ENCODE measurements around the gene PPP1R12C. TPM values are rescaled to one million over a fixed set of nuclear protein-coding genes. Genes with fewer than 3 reads are reported as not detected.

The PPP1R12C gene
- total RNA-seq, 4 donors from 2014 or later: 113 to 512 (median 193) TPM

- H3K9me3 ChIP-seq: no peaks in the 10 kb centered on the region
- H3K4me3 ChIP-seq: no peak overlapping the region
- H3K4me1 ChIP-seq: peaks cover 0 to 9% (median 0%) of the 10 kb centered on the region in 4 donors
- TF ChIP-seq POLR2A (IDR thresholded peaks at IDR 0.05): no peak
- no peak for TF ChIP-seq CTCF (IDR thresholded peaks at IDR 0.05)
- H3K27ac ChIP-seq: no peak overlapping the region
- no peaks in the 10 kb centered on the region for H3K27me3 ChIP-seq
- peaks cover 0 to 58% (median 0%) of the 10 kb centered on the region in 3 donors for H3K36me3 ChIP-seq
- no peak for DNase-seq
These were observed 75.1 kb downstream of the PPP1R12C start for GRCh38 chr19:55042344-55042678.

- Histone ChIP-seq H3K27me3 (no peaks in the 10 kb centered on the region), H3K9me3 (no peaks in the 10 kb centered on the region), H3K36me3 (peaks cover 0 to 53% (median 0%) of the 10 kb centered on the region in 3 donors), H3K27ac (no peak overlapping the region), H3K4me3 (no peak overlapping the region), H3K4me1 (peaks cover 0 to 9% (median 0%) of the 10 kb centered on the region in 4 donors)
- DNase-seq: no peak
- TF ChIP-seq CTCF (IDR thresholded peaks at IDR 0.05) (no peak), POLR2A (IDR thresholded peaks at IDR 0.05) (no peak)
These were observed 75.7 kb downstream of the PPP1R12C start for GRCh38 chr19:55041627-55042343.

- TF ChIP-seq CTCF (IDR thresholded peaks at IDR 0.05): no peak
- TF ChIP-seq POLR2A (IDR thresholded peaks at IDR 0.05): no peak
- Histone ChIP-seq H3K36me3 (peaks cover 0 to 47% (median 0%) of the 10 kb centered on the region in 3 donors), H3K4me3 (no peak overlapping the region), H3K27ac (no peak overlapping the region), H3K4me1 (peaks cover 0 to 9% (median 0%) of the 10 kb centered on the region in 4 donors), H3K9me3 (no peaks in the 10 kb centered on the region), H3K27me3 (no peaks in the 10 kb centered on the region)
- no peak for DNase-seq
These were observed 76.2 kb downstream of the PPP1R12C start for GRCh38 chr19:55041244-55041626.

Small RNA genes within 50 kb of the gene (small RNA-seq; reads per million reads assigned to genes)
- gene MIR7975 (0 reads per million in 2 donors), gene RF01210 (0 reads per million in 2 donors)

Other genes with a start within 250 kb of the PPP1R12C start
- gene FCAR, start 243.4 kb downstream of the PPP1R12C start, total RNA-seq: not detected
- 1 to 10 TPM in 2 of 4 donors, not detected in 2; 2.1 to 2.7 TPM for gene NCR1, start 211.5 kb downstream of the PPP1R12C start, total RNA-seq
- gene NLRP7, start 170.1 kb downstream of the PPP1R12C start, total RNA-seq: not detected
- gene NLRP2, start 151.3 kb downstream of the PPP1R12C start, total RNA-seq: 10 to 100 TPM in 2 of 4 donors, 1 to 10 TPM in 2; 9.2 to 24.9 (median 11.6) TPM
- under 1 TPM in 1 of 4 donors, not detected in 3; 0.57 TPM for gene GP6, start 79.4 kb downstream of the PPP1R12C start, total RNA-seq
- 10 to 100 TPM; 21.5 to 84.2 (median 49.0) TPM for gene RDH13, start 54.5 kb downstream of the PPP1R12C start, total RNA-seq
- 10 to 100 TPM in 3 of 4 donors, 1 to 10 TPM in 1; 5.0 to 43.8 (median 23.1) TPM for gene EPS8L1, start 41.8 kb downstream of the PPP1R12C start, total RNA-seq
- gene TNNT1, start 31.6 kb upstream of the PPP1R12C start, total RNA-seq: not detected
- not detected for gene TNNI3, start 40.1 kb upstream of the PPP1R12C start, total RNA-seq
- gene DNAAF3, start 49.0 kb upstream of the PPP1R12C start, total RNA-seq: under 1 TPM in 1 of 4 donors, not detected in 3; 0.40 TPM
- gene SYT5, start 62.7 kb upstream of the PPP1R12C start, total RNA-seq: under 1 TPM in 2 of 4 donors, not detected in 2; 0.70 to 0.94 TPM
- 100 to 1,000 TPM in 3 of 4 donors, 10 to 100 TPM in 1; 26.4 to 261 (median 246) TPM for gene PTPRH, start 91.9 kb upstream of the PPP1R12C start, total RNA-seq
- 10 to 100 TPM in 3 of 4 donors, 1 to 10 TPM in 1; 9.1 to 39.8 (median 15.1) TPM for gene TMEM86B, start 111.1 kb upstream of the PPP1R12C start, total RNA-seq
- 100 to 1,000 TPM in 2 of 4 donors, 10 to 100 TPM in 2; 71.2 to 123 (median 94.8) TPM for gene PPP6R1, start 141.4 kb upstream of the PPP1R12C start, total RNA-seq
- 10 to 100 TPM; 14.4 to 38.0 (median 25.6) TPM for gene HSPBP1, start 162.5 kb upstream of the PPP1R12C start, total RNA-seq
- gene BRSK1, start 166.4 kb upstream of the PPP1R12C start, total RNA-seq: 1 to 10 TPM in 3 of 4 donors, under 1 TPM in 1; 0.35 to 6.6 (median 3.0) TPM
- 100 to 1,000 TPM in 3 of 4 donors, 10 to 100 TPM in 1; 26.4 to 235 (median 199) TPM for gene TMEM150B, start 207.7 kb upstream of the PPP1R12C start, total RNA-seq
- gene KMT5C, start 222.2 kb upstream of the PPP1R12C start, total RNA-seq: 10 to 100 TPM; 14.4 to 45.6 (median 43.9) TPM
- gene COX6B2, start 237.1 kb upstream of the PPP1R12C start, total RNA-seq: not detected
- not detected for gene GARIN5B, start 245.6 kb upstream of the PPP1R12C start, total RNA-seq

Data from Peyer's patch (tissue), 4 donors.